ENCODE results near the gene MYOD1.

MYOD1 gene

GRCh38 chr11:17735818-17736578 lies 16.6 kb downstream of the MYOD1 start:
- no peak for FAIRE-seq

- FAIRE-seq: no peak
These were observed 17.2 kb downstream of the MYOD1 start for GRCh38 chr11:17736579-17736893.

- FAIRE-seq: no peak
These were observed 17.8 kb downstream of the MYOD1 start for GRCh38 chr11:17736930-17737817.

DNA sequence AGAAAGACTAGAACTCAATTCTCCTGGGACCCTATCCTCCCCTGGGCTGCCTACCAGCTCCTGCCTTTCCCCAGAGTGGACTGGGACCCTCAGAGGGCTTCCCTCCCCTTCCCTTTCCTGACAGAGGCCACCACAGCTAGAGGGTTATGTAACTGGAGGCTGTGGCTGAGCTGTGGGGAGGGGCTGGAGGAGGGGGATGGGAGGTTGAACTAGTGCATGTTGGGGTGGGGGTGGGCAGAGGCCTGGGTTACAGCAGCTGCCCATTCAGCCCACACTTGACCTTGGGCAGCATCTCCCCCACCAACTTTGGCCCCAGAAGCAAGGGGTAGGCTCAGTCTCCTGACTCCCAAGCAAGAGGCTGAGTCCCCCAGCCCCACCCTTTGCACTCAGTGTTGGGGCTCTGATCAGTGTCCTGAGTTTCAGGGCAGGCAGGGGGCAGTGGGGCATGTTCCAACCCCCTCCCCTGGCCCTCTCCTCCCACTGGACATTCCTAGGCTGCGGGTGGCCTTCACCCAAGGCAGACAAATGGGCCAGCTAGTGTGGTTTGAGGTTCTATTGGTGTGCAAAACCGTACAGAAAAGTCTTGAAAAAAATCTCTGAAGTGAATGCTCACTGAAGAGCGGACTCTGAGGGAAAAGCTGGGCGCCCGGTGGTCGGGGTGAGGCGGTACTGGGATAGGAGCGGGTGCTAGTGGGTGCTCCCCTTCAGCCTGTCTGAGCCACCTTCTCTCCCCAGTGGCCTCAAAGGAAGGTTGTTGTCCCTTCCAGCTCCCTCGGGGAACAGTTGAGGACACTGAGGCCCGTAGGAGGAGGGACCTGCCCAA lies 19.0 kb downstream of the MYOD1 start:
- FAIRE-seq: no peak

DNA sequence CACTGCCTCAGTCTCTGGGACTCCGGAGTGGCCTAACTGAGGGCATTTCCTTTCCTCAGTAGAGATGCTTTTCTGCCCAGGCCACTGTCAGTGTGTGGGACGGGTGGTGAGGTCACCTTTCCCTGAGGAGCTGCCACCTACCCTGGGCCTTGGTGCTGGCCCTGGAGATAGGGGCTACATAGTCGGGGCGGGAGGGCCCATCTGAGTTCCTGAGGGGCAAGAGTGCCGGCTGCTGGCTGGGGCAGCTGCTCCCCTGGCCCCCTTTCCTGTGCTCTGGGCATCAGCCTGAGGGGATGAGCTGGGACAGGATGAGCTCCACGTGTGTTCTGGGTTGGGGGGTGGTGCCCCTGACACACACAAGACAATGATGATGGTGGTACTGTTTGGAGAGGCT lies 20.6 kb downstream of the MYOD1 start:
- no peak for FAIRE-seq

GRCh38 chr11:17740649-17741235 lies 21.4 kb downstream of the MYOD1 start:
- no peak for FAIRE-seq

DNA sequence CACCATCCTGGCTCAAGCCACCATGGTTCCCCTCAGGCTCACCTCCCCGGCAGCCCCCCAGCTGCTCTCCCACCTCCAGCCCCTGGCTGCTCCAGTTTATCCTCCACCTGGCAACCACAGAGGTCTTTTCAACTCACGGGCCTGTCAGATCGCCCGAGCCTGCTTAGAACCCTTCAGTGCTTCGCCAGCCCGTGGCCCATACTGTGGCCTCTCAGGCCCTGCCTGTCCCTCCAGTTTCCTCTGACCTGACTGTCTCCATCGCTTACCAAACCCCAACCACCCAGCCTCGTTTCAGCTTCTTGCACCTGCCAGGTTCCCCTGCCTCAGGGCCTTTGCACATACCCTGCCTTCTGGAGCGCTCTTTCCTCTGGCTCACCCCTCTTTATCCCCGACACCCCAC lies 22.1 kb downstream of the MYOD1 start:
- no peak for FAIRE-seq

DNA sequence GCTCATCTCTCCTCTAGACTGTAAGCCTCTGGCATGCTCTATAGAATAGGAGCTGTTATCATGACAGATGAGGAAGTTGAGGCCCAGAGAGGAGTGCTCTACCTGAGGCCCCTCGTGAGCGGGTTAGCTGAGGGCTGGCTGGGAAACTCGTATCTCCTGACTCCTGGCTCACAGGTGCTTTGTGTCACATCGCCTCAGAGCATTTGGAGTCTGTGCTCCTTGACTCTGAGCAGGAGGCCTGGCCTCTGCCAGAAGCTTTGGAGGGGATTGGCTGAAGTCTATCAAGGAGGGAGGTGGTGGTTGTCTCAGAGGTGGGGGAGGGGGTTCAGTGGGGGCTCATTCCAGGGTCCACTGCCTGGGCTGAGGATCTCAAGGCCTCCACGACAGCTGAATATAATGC lies 22.6 kb downstream of the MYOD1 start:
- FAIRE-seq: no peak

DNA sequence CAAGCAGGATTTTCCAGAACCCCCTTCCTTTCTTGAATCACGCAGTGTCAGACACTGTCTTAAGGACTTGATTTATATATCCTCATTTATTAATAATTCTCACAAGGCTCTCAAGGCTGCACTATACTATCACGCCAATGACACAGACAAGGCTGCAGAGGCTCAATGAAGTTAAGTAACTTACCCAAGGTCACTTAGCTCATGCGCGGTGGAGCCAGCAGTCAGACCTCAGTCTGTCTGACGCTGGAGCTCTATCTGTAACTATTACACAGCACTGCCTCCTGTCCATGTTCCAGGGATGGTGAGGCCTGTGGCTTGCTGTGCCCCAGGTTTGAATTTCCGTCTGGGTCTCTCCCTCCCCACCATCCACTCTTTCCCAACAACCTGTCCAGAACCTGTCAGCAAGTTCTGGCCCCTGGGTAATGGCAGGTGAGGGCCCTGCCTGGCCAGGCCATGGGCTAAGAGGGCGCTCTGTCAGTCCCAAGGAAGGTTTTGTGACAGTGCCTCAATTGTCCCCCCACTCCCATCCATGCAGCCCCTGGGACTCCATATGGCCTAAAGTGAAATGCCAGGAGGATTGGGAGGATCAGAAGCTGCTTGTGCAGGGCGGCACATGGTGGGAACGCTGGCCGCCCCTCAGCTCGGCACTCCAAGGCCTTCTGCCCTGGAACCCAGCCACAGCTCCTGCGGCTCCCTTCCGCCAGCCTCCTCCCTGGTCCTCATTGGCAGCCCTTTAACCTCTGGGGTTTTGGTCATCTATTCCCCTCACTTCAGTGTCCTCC lies 23.8 kb downstream of the MYOD1 start:
- no peak for FAIRE-seq

GRCh38 chr11:17743808-17744119 lies 24.4 kb downstream of the MYOD1 start:
- FAIRE-seq: no peak

DNA sequence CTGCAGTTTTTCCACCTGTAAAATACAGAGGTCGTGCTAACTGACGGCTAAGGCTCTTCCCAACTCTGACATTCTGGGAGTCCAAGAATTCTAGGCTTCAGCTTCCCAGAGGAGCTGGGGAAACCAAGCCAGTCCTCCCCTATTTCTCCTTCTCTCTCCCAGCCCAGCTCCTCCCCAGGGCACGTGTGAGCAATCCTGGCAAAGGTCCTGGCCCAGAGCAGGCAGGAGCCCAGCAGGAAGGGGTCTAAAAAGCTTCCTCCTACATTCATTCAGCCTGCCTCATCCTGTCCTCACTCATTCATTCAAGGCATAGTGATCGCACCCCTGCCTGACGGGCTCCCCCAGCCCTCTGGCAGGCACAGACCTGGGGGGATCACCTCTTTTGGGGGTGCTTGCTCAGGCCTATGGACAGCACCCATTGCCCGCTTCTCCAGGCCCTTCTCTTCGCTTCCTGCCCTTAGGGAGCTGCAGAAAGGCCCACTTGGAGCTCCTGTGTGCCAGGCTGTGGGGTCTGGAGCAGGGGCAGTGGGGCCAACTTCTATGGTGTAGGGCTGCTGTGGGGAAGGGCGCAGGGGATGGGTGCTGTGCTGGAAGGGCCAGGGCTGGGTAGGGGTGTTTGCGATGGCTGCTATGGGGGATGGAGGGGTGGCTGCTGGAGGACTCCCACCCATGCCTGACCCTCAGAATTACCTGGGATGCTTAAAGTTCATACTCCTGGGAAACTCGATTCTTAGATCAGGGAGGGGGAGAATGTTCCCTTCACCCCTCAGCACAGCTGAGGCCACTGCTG lies 25.0 kb downstream of the MYOD1 start:
- no peak for FAIRE-seq

- FAIRE-seq: no peak
These were observed 25.8 kb downstream of the MYOD1 start for GRCh38 chr11:17745023-17745772.

- no peak for FAIRE-seq
These were observed 26.7 kb downstream of the MYOD1 start for GRCh38 chr11:17746096-17746495.

- no peak for FAIRE-seq
These were observed 28.0 kb downstream of the MYOD1 start for GRCh38 chr11:17747131-17747955.

DNA sequence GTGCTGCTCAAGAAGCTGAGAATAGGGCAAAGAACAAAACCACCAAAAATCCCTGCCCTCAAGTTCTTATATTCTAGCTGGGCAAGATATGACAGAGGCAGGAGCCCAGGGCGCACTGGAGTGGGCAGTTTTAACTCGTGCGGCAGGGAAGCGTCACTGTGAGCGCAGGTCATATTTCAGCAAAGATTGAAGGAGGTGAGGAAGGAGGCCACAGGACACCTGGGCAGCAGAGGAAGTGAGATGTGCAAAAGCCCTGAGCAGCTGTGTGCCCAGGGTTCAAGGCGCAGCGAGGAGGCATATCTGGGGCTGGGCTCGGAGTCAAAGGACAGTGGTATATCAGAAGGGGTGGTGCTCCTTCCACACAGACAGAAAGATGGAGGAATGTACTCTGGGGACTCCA lies 28.7 kb downstream of the MYOD1 start:
- no peak for FAIRE-seq

DNA sequence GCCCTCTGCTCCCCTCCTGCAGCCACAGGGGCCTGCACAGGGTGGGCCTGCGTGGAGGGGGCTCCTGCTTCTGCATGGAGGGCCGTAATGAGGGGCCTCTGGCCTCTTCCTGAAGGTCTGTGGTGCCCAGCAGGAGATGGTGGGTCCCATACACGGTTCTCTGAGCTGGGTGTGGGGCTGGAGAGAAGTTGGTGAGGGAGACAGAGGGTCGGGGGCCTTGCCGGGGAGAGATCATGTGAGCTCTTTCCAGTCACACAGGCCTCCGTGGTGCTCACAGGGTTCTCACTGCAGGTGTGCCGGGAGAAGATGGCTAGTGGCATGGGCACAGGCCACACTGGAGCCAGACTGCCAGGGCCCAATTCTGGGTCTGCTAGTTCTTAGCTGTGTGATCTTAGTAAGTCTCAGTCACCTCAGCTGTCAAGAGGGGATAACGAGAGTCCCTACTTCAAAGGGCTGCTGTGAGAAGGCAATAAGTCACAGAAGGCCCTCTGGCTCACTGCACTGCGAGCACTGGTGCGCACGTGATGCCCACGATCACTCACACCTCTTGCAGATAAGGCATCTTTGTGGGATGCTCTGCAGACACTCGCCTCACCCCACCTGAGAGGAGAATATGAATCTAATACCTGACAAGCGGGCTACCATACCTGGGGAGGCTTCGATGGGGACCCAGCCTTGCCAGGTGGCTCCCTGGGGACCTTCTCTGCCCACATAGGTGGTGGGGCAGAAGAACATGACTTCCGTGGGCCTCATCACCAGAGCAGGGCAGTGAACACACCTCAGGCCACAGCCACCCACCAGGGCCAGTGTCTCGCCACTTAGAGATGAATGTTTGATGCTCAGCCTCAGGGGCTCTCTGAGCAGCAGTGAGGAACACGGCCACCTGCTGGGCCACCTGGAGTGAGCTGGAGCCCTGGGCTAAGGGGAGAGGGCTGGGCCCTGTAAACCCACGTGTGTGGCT lies 29.7 kb downstream of the MYOD1 start:
- FAIRE-seq: no peak

- no peak for FAIRE-seq
These were observed 30.8 kb downstream of the MYOD1 start for GRCh38 chr11:17750013-17750800.

DNA sequence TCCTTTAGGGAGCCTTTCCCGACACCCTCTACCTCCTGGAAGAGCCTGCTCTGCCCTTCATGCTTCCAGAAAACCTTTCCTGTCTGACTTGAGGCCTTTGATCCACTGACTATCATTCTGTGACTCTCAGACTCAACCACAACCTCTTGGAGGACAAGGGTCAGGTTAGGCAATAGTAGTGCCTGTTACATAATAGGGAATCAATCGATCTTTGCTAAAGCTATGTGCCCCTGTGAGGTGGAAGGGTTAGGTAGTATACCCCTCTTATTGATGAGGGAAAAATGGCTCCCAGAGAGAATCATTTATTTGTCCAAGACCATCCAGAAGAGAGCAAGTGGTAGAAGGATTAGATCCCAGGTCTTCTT lies 31.4 kb downstream of the MYOD1 start:
- no peak for FAIRE-seq

Data from G401.6 (cell line).